CD8-positive, alpha-beta memory T cell (primary cell): ENCODE results near the gene RASGRP4. TPM values are rescaled to one million over a fixed set of nuclear protein-coding genes. Genes with fewer than 3 reads are reported as not detected.
A peak's percentile ranks its signal among the peaks of the same experiment; 100 is the strongest.

Source experiments
- CTCF ChIA-PET: fragments of 350-600 bp; sonication (Branson Sonifier 250); formaldehyde crosslinking; loops from one replicate; lab custom pipeline; 2021; ENCODE audit warnings: antibody characterized with exemption; lab: Charles Lee
- POLR2A ChIA-PET: fragments of 350-600 bp; sonication (Branson Sonifier 250); formaldehyde crosslinking; loops from one replicate; lab custom pipeline; 2021; ENCODE audit warnings: antibody characterized with exemption; lab: Charles Lee
- DNase-seq, 5 donors: peaks; one replicate each; pipeline versions ENCODE4 v3.0.0 to v3.0.0-alpha.2; 2020 to 2022; ENCODE audit warnings: mixed read lengths in 1 of 5
- H3K27ac ChIP-seq: one replicate; pipeline ENCODE4 v1.7.0; 2013; ENCODE audit warnings: low read depth, mild to moderate bottlenecking, low read length, moderate library complexity
- H3K27me3 ChIP-seq: 2 replicates; pipeline ENCODE4 v1.7.0; 2013; ENCODE audit warnings: low read length, mild to moderate bottlenecking; ENCODE audit not compliant: insufficient read depth, poor library complexity, severe bottlenecking
- H3K36me3 ChIP-seq: 2 replicates; pipeline ENCODE4 v1.7.0; 2013; ENCODE audit warnings: mild to moderate bottlenecking, low read length, moderate library complexity; ENCODE audit not compliant: insufficient read depth
- H3K4me1 ChIP-seq: 2 replicates; pipeline ENCODE4 v1.7.0; 2013; ENCODE audit warnings: mild to moderate bottlenecking, low read length, moderate library complexity; ENCODE audit not compliant: insufficient read depth
- H3K4me3 ChIP-seq: 2 replicates; pipeline ENCODE4 v1.7.0; 2013; ENCODE audit warnings: mild to moderate bottlenecking, low read length
- H3K9me3 ChIP-seq: 2 replicates; pipeline ENCODE4 v1.7.0; 2013; ENCODE audit warnings: mild to moderate bottlenecking, low read length
- H3K27ac Mint-ChIP-seq, 8 donors: one replicate each; pipeline ENCODE4 v1.8.0; 2020 to 2021; ENCODE audit warnings: mixed read lengths in 8 of 8, mild to moderate bottlenecking in 6 of 8, inconsistent platforms in 3 of 8, moderate library complexity in 3 of 8
- H3K27me3 Mint-ChIP-seq, 2 donors: one replicate each; pipeline ENCODE4 v1.8.0; 2020 to 2021; ENCODE audit warnings: mixed read lengths in 2 of 2, mild to moderate bottlenecking in 1 of 2, moderate library complexity in 1 of 2
- H3K36me3 Mint-ChIP-seq, 3 donors: one replicate each; pipeline ENCODE4 v1.8.0; 2020 to 2021; ENCODE audit warnings: mixed read lengths in 3 of 3, inconsistent platforms in 1 of 3, mild to moderate bottlenecking in 1 of 3
- H3K4me1 Mint-ChIP-seq, 3 donors: one replicate each; pipeline ENCODE4 v1.8.0; 2020 to 2021; ENCODE audit warnings: mixed read lengths in 3 of 3, inconsistent platforms in 1 of 3, mild to moderate bottlenecking in 1 of 3
- H3K4me3 Mint-ChIP-seq, 7 donors: one replicate each; pipeline ENCODE4 v1.8.0; 2020 to 2021; ENCODE audit warnings: mixed read lengths in 7 of 7, mild to moderate bottlenecking in 6 of 7, moderate library complexity in 4 of 7, inconsistent platforms in 2 of 7
- H3K9me3 Mint-ChIP-seq, 5 donors: one replicate each; pipeline ENCODE4 v1.8.0; 2020 to 2022; ENCODE audit warnings: mixed read lengths in 5 of 5, mild to moderate bottlenecking in 3 of 5, moderate library complexity in 2 of 5, inconsistent platforms in 1 of 5
- polyA plus RNA-seq: library from polyadenylated mRNA; unstranded; fragments of 300-500 nt; fragmentation: Illumina TruSeq; gene quantifications from one replicate; pipeline ENCODE4 v1.2.3, GENCODE V29; 2021
- total RNA-seq, 2 experiments: library from RNA; stranded (reverse); gene quantifications; one replicate each; pipeline ENCODE4 v1.2.3, GENCODE V29; 2021

The RASGRP4 gene
- total and polyA plus RNA-seq, 3 experiments from 2014 or later = 1.8 to 2.0 TPM; not detected in 1

DNA sequence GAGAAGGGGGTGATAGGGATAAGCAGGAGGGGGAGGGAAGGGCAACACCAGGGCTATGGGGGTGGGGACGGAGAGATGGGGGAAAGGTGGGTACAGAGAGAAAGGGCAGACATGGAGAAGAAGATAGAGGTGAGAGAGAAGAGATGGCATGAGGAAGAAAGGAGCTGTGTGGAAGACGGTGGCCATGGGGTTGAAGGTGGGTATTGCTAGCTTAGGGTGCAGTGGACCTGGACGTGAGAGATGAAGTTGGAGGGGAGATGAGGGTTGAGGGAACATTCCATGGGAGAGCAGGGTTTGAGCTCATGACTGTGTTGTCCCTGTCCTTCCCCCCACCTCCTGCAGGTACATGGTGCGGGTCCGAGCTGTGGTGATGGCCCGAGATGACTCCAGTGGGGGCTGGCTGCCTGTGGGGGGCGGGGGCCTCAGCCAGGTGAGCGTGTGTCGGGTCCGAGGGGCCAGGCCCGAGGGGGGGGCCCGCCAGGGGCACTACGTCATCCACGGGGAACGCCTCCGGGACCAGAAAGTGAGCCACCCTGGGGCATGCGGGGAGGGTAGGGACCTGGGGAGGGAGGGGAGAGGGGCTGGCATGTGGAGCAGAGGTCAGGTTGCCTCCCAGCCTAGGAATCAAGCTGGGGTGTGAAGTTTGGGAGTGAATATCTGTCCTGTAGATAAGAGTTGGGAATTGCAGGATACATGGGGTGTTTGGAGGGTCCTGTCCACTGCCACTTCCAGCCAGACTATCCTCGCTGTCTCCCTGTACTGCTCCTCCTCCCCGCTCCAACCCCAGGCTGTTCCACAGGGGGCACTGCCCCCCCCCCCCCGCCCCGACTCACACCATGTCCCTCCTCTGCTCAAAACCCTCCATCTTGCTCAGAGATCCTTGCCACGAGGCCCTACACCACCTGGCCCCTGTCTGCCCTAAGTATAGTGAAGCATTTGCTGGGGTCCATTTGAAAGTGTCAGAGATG is 35.8 kb downstream of the RASGRP4 start:
- Histone ChIP-seq H3K4me3 (no peak overlapping the region), H3K4me1 (peaks cover 31% of the 10 kb centered on the region), H3K9me3 (no peaks in the 10 kb centered on the region), H3K27me3 (no peaks in the 10 kb centered on the region), H3K36me3 (no peaks in the 10 kb centered on the region), H3K27ac (no peak overlapping the region)
- Mint-ChIP-seq H3K4me3 (peak overlapping the region in 6 of 7 donors; percentile 26 to 78 (median 72)), H3K36me3 (peaks cover 0 to 3% (median 0%) of the 10 kb centered on the region in 3 donors), H3K27me3 (peaks cover 6 to 9% of the 10 kb centered on the region in 2 donors), H3K4me1 (peaks cover 28 to 37% (median 31%) of the 10 kb centered on the region in 3 donors), H3K27ac (peak overlapping the region in 3 of 8 donors; percentile 18 to 39 (median 35)), H3K9me3 (no peaks in the 10 kb centered on the region)
- CTCF ChIA-PET = interaction anchor here (0.7 to 3.8 kb wide), 3 partner anchors 13 to 540 kb away, joined by 3 to 15 read pairs (median 12); partner anchors contain the start of genes FAM98C, PSMD8 and SARS2
- POLR2A ChIA-PET = interaction anchor here (0.5 to 3.9 kb wide), 2 partner anchors 13 to 727 kb away, joined by 3 to 19 read pairs; partner anchors contain the start of gene FAM98C
- DNase-seq = no peak

DNA sequence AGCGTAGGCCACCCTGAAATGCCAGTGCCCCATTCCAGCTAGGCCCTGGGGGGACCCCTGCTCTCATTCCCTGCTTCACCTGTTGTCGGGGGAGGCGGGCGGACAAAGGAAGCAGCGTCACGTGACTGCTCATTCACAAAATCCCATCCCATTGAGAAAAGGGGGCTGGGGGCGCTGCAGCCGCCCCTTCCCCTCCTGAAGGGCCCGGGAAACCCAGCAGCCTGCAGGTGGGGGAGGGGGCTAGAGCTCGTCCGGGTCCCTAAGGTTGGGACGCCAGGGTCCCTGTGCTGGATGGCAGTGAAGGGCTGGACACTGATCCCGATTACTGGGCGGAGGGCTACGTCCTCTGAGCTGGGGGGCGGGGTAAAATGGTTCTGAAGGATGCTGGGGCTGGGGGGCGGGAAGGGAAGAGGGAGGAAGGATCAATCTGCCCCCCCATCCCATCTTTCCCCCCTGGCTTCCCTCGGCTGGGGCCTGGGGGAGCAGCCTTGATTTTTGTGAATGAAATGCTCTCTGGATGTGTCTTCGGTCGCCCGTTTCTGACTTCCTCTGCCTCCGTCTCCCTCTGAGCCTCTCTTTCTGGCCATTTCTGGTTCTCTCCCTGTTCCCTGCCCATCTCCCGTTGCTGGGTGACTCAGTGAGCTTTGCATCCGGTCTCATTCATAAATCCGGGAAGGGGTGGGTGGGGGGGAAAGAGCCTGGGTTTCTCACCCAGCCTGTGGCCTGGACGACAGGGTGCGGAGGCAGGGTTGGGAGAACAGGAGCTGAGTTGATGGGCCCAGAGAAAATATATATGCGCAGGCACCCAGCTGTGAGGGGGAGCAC is 36.7 kb downstream of the RASGRP4 start:
- Mint-ChIP-seq H3K27me3 (peaks cover 4 to 9% of the 10 kb centered on the region in 2 donors), H3K36me3 (peaks cover 0 to 7% (median 0%) of the 10 kb centered on the region in 3 donors), H3K27ac (peak overlapping the region in 3 of 8 donors; percentile 48 to 56 (median 53)), H3K4me3 (peak overlapping the region; percentile 59 to 90 (median 74)), H3K4me1 (peaks cover 23 to 33% (median 26%) of the 10 kb centered on the region in 3 donors), H3K9me3 (no peaks in the 10 kb centered on the region)
- Histone ChIP-seq H3K9me3 (no peaks in the 10 kb centered on the region), H3K36me3 (no peaks in the 10 kb centered on the region), H3K4me1 (peaks cover 24% of the 10 kb centered on the region), H3K4me3 (peak overlapping the region; percentile 26), H3K27me3 (no peaks in the 10 kb centered on the region), H3K27ac (no peak overlapping the region)
- CTCF ChIA-PET = interaction anchor here (2.0 to 3.8 kb wide), 2 partner anchors 13 to 15 kb away, joined by 12 to 15 read pairs; partner anchors contain the start of genes FAM98C and PSMD8
- POLR2A ChIA-PET = interaction anchor here (0.5 to 3.9 kb wide), 2 partner anchors 14 to 728 kb away, joined by 3 to 19 read pairs; partner anchors contain the start of gene FAM98C
- DNase-seq = no peak

- CTCF ChIA-PET = interaction anchor here (1.5 to 3.8 kb wide), 3 partner anchors 14 kb away, joined by 12 to 16 read pairs (median 15); partner anchors contain the start of genes FAM98C and PSMD8
- H3K4me3 ChIP-seq = peak within 1 kb of the TSS; percentile 78
Observed at GRCh38 chr19:38388349-38389100, 37.5 kb downstream of the RASGRP4 start, which contains the start of gene SPRED3. Gene SPRED3 (plus strand): TSS chr19:38388697. CDS start chr19:38390303, 1,606 bp downstream.

DNA sequence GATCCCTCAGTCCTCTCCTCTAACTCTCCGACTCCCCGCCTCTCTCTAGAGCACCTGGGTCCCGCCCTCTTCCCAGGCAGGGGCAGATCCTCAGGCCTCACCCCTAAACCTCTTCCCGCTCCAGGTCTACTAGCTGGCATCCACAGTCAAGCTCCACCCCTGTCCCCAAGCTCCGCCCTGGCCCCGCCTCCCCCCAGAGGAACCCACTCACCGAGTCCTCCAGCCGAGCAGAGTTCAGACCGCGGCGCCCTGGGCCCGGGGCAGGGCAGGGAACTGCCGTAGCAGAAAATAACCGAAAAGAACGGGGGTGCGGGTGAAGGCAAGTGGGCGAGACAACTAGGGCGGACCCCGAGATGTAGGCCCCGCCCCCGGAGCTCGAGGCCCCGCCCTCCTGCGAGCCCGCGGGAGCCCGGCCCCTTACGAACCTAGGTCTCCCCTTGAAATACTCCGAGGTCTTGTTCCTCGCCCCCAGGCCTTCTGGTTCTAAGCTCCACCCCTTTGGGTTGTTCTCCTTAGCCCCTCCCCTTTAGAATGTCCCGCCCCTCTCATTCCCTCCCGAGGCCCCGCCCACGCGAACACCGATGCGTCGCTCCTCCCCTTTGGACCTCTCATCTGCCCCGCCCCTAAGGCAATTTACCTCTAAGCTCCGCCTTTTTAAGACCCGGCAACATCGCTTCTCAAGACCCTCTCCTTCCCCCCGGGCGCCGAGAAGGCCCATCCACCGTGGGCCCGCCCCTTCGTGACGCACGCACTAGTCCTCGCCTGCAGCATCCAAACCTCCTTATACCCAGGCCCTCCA is 38.3 kb downstream of the RASGRP4 start, which contains the start of gene GGN:
TSS of gene GGN (minus strand) at position 485 of the 799 bp plus-strand sequence. CDS start 773 bp downstream, outside the sequence.
- H3K4me3 ChIP-seq = peak within 1 kb of the TSS; percentile 78
- Mint-ChIP-seq H3K27me3 (peaks cover 4 to 9% of the 10 kb centered on the region in 2 donors), H3K27ac (peak within 1 kb of the TSS; percentile 61 to 97 (median 88)), H3K36me3 (peaks cover 4 to 22% (median 9%) of the 10 kb centered on the region in 3 donors), H3K4me1 (peaks cover 17 to 28% (median 19%) of the 10 kb centered on the region in 3 donors), H3K4me3 (peak within 1 kb of the TSS; percentile 82 to 95 (median 91)), H3K9me3 (no peaks in the 10 kb centered on the region)
- peaks cover 24% of the 10 kb centered on the region for H3K4me1 ChIP-seq
- H3K27ac ChIP-seq = peak within 1 kb of the TSS; percentile 31
- ChIA-PET POLR2A (interaction anchor here (0.5 to 3.9 kb wide), 7 partner anchors 9 to 269 kb away, joined by 3 to 19 read pairs (median 3); partner anchors contain the start of genes FAM98C and PSMD8), CTCF (interaction anchor here (1.0 to 3.8 kb wide), 3 partner anchors 13 to 144 kb away, joined by 4 to 16 read pairs (median 15); partner anchors contain the start of genes FAM98C and PSMD8)
- H3K36me3 ChIP-seq = peaks cover 5% of the 10 kb centered on the region
- no peaks in the 10 kb centered on the region for H3K27me3 ChIP-seq
- no peaks in the 10 kb centered on the region for H3K9me3 ChIP-seq
- DNase-seq = peak; percentile 68 to 83 (median 71)

More at GRCh38 chr19:38388349-38389100, 37.5 kb downstream of the RASGRP4 start, which contains the start of gene SPRED3:
- Mint-ChIP-seq H3K27ac (peak within 1 kb of the TSS; percentile 61 to 97 (median 88)), H3K27me3 (peaks cover 4 to 9% of the 10 kb centered on the region in 2 donors), H3K4me1 (peaks cover 17 to 28% (median 19%) of the 10 kb centered on the region in 3 donors), H3K36me3 (peaks cover 0 to 14% (median under 1%) of the 10 kb centered on the region in 3 donors), H3K4me3 (peak within 1 kb of the TSS; percentile 82 to 95 (median 91)), H3K9me3 (no peaks in the 10 kb centered on the region)
- Histone ChIP-seq H3K27me3 (no peaks in the 10 kb centered on the region), H3K36me3 (no peaks in the 10 kb centered on the region), H3K9me3 (no peaks in the 10 kb centered on the region), H3K27ac (peak within 1 kb of the TSS; percentile 31), H3K4me1 (peaks cover 24% of the 10 kb centered on the region)
- POLR2A ChIA-PET = interaction anchor here (0.7 to 3.9 kb wide), 4 partner anchors 8 to 268 kb away, joined by 3 to 19 read pairs (median 8); partner anchors contain the start of genes FAM98C and PSMD8
- peak in 1 of 5 donors; percentile 33 for DNase-seq

DNA sequence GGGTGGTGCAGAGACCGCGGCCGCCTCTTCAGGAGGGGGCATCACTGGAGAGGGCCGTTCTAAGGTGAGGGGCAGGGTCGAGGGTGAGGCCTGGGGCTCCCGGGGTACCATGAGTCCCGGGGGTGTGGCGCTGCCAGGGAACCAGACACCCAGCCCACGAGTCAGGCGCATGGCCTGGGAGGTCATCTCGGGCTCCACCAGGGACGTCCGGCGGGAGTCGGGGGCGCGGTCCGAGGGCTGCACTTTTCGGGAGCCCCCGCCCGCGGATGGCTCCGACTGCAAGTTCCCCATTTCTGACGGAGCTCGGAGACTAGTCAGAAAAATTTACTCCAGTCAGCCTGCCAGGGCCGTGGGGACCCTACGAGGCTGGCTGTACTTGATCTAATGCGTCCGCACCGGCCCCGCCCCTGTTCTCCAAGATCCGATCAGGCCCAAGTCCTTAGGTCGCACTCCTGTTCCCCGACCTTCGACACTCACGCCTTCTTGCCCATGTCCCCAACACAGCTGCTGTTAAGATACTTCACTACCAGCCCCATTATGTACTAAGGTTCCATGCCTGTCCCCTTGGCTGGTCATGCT is 39.0 kb downstream of the RASGRP4 start:
- Histone ChIP-seq H3K36me3 (peaks cover 10% of the 10 kb centered on the region), H3K27me3 (no peaks in the 10 kb centered on the region), H3K9me3 (no peaks in the 10 kb centered on the region), H3K27ac (peak overlapping the region; percentile 31), H3K4me3 (peak overlapping the region; percentile 78), H3K4me1 (peaks cover 24% of the 10 kb centered on the region)
- CTCF ChIA-PET = interaction anchor here (1.0 to 3.8 kb wide), 3 partner anchors 13 to 143 kb away, joined by 4 to 16 read pairs (median 15); partner anchors contain the start of genes FAM98C and PSMD8
- Mint-ChIP-seq H3K9me3 (no peaks in the 10 kb centered on the region), H3K27me3 (peaks cover 4 to 9% of the 10 kb centered on the region in 2 donors), H3K4me3 (peak overlapping the region; percentile 77 to 95 (median 90)), H3K27ac (peak overlapping the region in 5 of 8 donors; percentile 52 to 95 (median 66)), H3K36me3 (peaks cover 7 to 29% (median 11%) of the 10 kb centered on the region in 3 donors), H3K4me1 (peaks cover 17 to 28% (median 19%) of the 10 kb centered on the region in 3 donors)
- POLR2A ChIA-PET = interaction anchor here (0.5 to 3.9 kb wide), 6 partner anchors 9 to 25 kb away, joined by 3 to 19 read pairs (median 3); partner anchors contain the start of genes FAM98C and PSMD8
- no peak for DNase-seq
